IPS-11a (cell line): ENCODE data around the gene C2CD2L.
"Not testable (repeated sequence)": the region's sequence is repeated elsewhere in the genome, so short reads cannot be mapped to it uniquely, and the experiment has no call there.

Experiments
- H3K4me3 ChIP-seq: one replicate; pipeline ENCODE4 v1.5.1; 2013; ENCODE audit warnings: low read depth, low read length, control low read depth

C2CD2L gene

DNA sequence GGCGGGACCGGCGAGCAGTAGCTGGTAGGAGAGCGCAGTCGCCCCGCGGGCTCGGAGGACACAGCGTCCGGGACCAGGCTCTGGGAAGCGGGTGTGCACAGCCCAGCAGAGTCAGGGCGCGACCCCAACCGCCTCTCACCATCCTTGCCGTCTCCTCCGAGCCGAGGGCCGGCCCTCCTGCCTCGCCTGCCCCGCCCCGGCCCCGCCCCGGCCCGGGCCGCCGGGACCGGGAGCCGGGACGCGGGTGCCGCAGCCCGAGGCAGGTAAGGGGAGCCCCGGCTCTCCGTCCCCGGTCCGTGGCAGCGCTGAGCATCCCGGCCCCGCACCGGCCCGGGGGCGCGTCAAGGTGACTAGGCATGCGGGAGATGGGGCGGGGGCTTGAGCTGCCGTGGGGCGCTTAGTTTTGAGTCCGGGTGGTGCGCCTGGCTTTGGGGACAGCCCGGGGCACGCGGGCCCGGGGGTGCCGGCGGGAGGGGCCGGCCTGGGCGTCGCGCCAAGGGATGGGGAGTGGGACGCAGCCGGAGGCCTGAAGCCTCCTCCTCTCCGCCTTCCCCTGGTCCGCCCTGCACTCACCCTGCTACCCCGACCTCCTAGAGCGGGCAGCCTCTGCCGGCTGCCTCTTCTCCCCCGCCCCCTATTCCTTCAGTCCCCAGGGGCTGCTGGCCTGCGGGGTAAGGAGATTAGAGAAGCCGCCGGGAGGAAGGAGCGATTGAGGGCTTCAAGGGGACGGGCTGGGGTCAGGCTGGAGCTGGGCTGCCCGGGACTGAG, 42.1 kb downstream of the C2CD2L start, which contains the start of gene ABCG4:
Gene ABCG4 (plus strand): TSS at position 35 of the 768 bp plus-strand sequence. CDS start 914 bp downstream, outside the sequence.
- peak within 1 kb of the TSS; percentile 53 for H3K4me3 ChIP-seq

DNA sequence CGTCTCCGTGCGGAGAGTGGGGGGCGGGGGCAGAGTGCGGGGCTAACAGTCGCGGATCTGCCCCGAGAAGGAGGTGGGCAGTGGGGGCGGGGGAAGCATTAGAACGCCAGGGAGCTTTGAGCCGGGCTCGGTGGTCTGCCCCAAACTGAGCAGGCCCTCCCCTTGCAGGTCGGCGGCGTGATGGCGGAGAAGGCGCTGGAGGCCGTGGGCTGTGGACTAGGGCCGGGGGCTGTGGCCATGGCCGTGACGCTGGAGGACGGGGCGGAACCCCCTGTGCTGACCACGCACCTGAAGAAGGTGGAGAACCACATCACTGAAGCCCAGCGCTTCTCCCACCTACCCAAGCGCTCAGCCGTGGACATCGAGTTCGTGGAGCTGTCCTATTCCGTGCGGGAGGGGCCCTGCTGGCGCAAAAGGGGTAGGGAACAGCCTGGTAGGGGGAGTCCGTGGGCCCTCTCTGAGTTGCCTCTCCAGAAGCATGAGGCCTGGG, 42.7 kb downstream of the C2CD2L start:
- H3K4me3 ChIP-seq = peak overlapping the region; percentile 53

DNA sequence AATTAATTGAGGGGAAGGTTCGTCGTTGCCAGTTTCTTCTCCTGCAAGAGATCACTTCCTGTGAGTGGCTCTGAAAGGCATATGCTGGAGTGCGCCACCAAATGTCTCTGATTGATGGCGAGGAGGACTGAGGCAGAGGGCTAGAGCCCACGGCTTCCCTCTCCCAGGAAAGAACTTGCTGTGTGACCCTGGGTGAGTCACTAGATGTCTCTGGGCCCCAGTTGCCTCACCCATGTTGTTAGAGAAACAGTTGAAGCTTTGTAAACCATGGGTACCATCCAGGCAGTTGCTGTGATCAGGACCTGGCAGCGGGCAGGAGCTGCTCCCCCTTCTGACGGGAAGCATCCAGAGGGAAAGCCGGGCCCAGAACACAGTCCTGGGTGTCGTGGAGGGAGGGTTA, 44.9 kb downstream of the C2CD2L start:
- H3K4me3 ChIP-seq = no peak overlapping the region

DNA sequence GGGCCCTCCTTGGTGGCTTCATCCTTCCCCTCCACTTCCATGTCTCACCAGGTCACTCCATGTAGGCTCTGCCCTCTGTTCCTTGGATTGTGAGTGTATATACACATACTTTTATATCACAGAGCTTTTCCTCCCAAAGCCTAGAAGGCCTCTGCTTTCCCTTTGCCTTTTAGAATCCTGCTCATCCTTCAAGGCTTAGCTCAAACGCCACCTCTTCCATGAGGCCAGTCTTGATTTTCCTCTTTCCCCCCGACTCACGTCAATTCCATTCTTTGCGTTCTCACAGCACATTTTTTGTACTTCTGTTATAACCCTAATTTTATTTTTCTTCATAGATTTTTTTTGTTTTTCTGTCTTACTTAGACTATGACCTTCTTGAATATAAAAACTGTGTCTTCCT, 45.5 kb downstream of the C2CD2L start:
- H3K4me3 ChIP-seq = no peak overlapping the region

DNA sequence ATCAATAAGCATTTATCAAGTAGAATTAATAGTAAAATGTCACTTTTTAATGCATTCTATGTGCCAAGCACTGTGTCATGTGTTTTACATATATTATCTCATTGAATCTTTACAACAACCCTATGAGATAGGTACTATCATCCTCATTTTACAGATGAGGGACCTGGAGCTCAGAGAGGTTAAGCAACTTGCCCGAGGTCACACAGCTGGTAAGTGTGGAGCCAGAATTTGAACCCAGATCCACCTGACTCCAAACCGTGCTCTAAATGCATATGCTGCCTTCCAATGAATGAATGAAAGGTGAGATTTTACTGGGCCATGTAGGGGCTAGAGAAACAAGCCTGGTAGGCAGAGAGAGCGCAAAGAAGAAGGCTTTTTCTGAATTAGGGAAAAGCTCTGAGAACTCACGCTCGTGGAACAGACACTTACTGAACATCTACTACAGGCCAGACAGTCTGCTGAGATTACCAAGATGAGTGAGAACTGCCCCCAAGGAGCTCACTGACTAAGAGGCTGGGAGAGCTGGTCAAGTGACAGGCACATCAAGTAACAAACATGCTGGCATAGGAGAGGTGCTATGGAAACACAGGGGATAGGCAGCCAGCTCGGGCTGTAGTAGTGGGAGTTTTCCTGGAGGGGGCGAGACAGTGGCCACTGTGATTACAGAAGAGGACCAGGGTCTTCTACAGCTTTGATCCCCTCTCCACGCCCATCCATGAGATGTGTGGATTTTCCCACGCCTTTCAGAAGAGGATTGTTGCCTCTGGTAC, 46.1 kb downstream of the C2CD2L start:
- no peak overlapping the region for H3K4me3 ChIP-seq

DNA sequence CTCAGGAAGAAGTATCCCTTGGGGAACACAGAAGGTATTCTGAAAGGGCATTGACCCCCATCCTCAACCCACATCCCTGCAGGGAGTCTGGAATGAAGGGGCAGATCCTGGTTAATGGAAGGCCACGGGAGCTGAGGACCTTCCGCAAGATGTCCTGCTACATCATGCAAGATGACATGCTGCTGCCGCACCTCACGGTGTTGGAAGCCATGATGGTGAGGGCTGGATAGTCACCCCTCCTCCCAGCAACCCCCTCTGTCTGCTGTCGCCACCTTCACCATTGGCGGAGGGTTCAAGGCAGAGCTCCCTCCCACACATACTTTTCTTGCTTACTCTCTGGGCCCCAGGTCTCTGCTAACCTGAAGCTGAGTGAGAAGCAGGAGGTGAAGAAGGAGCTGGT, 47.0 kb downstream of the C2CD2L start:
- H3K4me3 ChIP-seq = no peak overlapping the region

DNA sequence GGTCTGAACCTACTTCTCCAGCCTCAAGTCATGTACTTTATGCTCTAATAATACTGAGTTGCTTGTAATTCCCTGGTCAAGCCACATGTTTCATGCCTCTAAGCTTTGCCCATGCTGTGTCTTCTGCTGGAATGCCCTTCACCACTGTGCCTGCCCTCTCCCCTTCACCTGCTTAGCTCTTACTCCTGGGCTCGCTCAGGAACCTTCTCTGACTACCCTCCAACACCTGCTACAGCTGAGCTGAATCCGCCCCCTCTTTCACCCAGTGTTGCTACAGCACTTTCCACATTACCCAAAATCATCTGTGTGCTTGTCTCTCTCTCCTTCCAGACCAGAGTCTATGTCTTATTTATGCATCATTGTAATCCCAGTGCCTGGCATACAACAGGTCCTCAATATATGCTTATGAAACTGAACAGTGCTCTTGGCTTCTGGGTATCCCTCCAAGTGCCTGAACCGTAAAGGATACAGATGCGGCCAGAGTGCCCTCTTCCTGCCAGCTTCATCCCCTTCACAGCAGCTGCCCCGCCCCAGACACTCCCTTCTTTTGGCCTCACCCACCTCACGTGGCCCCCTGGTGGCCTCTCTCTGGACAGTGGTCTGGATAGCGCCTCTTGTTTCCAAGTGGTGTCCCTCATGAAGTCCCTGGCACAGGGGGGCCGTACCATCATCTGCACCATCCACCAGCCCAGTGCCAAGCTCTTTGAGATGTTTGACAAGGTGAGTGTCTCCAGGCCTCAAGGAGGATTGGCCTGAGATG, 48.8 kb downstream of the C2CD2L start:
- H3K4me3 ChIP-seq = no peak overlapping the region

DNA sequence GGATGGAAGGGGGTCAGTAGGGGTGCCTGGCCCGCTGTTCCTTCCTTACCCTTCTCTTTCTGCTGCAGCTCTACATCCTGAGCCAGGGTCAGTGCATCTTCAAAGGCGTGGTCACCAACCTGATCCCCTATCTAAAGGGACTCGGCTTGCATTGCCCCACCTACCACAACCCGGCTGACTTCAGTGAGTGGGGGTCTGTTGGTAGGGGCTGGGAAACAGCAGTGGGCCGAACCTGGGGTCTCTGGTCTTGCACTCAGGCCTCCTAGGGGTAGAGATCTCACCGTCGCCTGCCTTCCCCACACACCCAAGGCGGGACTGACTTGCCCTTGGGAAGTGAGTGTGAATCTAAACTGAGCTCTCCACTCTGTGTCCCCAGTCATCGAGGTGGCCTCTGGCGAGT, 49.4 kb downstream of the C2CD2L start:
- H3K4me3 ChIP-seq = no peak overlapping the region

DNA sequence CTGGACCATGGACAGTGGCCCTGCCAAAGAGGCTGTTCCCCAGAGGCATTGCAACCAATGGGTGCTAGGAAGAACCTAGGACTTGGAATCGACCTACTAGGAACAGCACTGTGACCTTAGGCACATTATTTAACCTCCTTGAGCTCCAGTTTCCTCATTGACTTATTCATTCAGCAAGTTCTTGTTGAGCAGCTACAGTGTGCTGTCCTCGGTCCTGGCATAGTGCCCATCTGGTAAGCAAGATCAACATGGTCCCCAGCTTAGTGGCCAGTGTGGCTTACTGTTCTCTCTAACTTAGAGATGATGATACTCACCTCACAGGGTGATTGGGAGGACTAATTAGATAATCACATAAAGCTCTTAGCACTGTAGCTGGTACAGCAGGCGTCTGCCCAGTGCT, 49.9 kb downstream of the C2CD2L start:
- H3K4me3 ChIP-seq = no peak overlapping the region

DNA sequence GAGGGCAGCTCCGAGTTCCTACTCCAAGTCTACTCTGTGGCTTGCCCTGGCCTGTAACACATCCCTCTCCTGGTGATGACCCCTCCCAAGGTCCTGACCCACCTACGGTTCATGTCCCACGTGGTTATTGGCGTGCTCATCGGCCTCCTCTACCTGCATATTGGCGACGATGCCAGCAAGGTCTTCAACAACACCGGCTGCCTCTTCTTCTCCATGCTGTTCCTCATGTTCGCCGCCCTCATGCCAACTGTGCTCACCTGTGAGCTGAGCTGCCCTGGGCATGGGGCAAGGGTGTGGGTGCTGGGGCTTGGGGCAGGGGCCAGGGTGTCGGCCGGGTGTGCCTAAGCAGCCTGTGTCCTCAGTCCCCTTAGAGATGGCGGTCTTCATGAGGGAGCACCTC, 51.3 kb downstream of the C2CD2L start:
- no peak overlapping the region for H3K4me3 ChIP-seq

DNA sequence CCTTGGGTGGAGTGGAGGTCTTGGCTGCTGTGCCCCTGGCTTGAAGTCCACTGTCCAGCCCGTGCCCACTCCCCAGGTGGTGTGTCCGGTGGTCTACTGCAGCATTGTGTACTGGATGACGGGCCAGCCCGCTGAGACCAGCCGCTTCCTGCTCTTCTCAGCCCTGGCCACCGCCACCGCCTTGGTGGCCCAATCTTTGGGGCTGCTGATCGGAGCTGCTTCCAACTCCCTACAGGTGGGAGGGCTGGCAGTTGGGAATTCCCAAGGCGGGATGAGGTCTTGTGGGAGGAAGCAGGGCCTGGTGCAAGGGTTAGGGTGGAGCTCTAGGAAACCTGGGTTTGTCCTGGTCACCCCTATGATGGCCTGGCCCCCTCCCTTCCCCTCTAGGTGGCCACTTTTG, 53.0 kb downstream of the C2CD2L start:
- H3K4me3 ChIP-seq = no peak overlapping the region

DNA sequence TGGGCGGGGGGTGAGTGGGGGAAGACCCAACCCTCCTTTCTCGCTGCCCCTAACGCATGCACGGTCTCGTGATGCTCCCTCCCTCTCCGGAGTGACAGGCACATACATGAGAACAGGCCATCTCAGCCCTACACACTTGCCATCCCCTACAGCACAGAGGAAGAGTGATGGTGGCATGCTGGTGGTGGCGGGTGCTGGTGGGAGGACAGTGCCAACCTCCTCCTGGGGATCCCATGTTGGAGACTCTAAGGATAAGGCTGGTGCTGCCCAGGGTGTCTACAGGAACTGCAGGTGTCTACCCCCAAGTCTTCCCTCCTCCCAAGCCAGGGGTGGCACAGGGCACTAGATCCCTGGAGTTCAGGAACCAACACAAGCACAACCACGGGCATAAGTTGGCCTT, 54.7 kb downstream of the C2CD2L start:
- H3K4me3 ChIP-seq = no peak overlapping the region

DNA sequence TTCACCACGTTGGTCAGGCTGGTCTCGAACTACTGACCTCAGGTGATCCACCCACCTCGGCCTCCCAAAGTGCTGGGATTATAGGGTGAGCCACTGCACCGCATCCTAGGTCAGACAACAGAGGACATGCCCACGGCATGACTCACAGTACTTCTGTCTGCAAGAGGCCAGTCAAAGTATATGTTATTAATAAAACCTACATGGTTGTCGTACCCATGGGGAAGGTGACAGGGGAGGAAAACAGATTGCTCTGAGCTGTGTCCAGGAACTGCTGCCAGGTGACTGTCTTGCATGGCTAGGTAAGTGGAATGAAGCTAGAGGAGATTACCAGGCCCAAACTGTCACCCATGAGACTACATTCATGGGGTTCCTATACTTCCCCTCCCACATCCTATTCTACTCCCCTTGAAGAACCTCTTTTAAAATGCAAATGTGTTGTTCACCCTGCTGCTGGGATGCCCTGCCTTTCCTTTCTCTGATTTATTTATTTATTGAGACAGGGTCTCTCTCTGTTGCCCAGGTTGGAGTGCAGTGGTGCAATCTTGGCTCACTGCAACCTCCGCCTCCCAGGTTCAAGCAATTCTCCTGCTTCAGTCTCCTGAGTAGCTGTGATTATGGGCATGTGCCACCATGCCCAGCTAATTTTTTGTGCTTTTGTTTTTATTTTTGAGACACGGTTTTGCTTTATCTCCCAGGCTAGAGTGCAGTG, 59.4 kb downstream of the C2CD2L start:
- no peak overlapping the region for H3K4me3 ChIP-seq

DNA sequence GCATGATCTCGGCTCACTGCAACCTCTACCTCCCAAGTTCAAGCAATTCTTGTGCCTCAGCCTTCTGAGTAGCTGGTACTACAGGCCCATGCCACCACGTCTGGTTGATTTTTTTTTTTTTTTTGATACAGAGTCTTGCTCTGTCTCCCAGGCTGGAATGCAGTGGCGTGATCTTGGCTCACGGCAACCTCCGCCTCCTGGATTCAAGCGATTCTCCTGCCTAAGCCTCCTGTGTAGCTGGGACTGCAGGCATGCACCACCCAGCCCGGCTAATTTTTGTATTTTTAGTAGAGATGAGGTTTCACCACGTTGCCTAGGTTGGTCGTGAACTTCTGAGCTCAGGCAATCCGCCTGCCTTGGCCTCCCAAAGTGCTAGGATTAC, 59.9 kb downstream of the C2CD2L start:
- H3K4me3 ChIP-seq = not testable (repeated sequence)

DNA sequence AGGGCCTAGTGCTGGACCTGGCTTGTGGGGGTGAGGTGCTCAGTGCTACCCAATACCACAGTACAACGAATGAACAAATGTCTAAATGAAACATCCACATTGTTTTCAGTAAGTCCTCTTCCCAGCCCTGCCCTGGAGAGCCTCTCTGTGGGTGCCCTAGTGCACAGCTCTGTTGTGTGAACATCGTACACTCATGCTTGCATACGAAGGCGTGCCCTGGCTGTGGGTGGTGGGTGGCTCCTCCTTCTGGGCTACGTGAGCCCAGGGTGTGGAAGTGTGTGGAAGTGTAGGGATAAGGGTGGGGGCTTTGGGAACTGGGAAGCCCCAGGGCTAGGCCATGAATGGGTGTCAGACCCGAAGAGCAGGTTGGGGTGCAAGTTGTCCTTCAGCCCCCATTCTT, 60.8 kb downstream of the C2CD2L start:
- H3K4me3 ChIP-seq = no peak overlapping the region
